ENCODE measurements around the gene WNT2. TPM values are rescaled to one million over a fixed set of nuclear protein-coding genes. Genes with fewer than 3 reads are reported as not detected.
"Not testable (repeated sequence)": the region's sequence is repeated elsewhere in the genome, so short reads cannot be mapped to it uniquely, and the experiment has no call there.

The WNT2 gene
- polyA plus RNA-seq, 1 donor = 2.1 TPM

DNA sequence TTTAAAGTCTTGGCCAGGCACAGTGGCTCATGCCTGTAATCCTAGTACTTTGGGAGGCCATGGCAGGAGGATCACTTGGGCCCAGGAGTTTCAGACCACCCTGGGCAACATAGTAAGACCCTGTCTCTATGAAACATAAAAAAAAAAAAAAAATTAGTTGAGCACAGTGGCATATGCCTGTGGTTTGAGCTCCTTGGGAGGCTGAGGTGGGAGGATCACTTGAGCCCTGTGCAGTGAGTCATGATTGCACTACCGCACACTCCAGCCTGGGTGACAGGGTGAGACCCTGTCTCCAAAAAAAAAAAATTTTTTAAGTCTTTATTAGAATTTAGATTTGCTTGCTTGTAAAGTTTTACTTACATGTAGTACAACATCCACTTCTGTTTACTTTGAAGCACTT, 14.0 kb downstream of the WNT2 start:
- DNase-seq (ENCODE audit: low read depth) = no peak

DNA sequence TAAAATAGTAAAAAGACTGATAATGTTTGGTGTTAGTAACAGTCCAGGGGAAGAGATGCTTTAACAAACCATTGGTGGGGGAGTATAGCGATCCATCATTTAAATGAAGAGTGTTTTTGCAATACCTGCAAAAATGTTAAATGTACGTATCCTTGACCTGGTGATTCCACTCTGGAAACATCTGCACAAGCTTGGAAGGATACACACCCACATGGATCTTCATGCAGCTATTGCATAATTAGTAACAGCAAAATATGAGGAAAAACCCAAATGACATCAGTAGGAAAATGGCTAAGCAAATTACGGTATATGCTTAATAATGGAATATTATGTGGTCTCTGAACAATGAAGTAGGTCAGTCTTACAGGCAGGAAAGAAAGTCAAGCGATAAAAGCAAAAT, 20.5 kb downstream of the WNT2 start:
- DNase-seq (ENCODE audit: low read depth) = no peak

DNA sequence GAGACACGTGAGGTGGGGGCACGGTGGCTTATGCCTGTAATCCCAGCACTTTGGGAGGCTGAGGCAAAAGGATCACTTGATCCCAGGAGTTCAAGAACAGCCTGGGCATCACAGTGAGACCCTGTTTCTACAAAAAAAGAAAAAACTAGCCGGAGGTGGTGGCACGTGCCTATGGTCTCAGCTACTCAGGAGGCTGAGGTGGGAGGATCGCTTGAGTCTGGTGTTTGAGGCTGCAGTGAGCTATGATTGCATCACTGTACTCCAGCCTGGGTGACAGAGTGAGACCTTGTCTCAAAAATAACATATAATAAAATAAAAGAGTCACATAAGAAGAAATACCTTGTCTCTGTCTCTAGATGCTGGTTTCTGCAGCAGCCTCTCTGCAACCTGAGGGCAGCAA, 22.4 kb downstream of the WNT2 start:
- not testable (repeated sequence) for DNase-seq (ENCODE audit: low read depth)

DNA sequence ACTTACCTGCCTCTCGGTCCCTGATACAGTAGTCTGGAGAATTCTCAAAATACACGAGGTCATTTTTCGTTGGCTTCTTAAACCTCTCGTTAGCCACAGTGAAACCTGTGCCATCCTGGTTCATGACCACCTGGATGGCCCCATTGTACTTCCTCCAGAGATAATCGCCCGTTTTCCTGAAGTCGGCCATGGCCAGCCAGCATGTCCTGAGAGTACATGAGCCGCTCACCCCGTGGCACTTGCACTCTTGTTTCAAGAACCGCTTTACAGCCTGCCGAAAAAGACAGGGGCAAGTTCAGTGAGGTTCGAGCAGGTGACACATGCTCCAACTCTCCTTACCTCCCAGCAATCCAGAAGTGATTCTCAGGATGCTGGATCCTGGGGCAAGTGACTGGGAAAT, 25.3 kb downstream of the WNT2 start:
- no peak for DNase-seq (ENCODE audit: low read depth)

DNA sequence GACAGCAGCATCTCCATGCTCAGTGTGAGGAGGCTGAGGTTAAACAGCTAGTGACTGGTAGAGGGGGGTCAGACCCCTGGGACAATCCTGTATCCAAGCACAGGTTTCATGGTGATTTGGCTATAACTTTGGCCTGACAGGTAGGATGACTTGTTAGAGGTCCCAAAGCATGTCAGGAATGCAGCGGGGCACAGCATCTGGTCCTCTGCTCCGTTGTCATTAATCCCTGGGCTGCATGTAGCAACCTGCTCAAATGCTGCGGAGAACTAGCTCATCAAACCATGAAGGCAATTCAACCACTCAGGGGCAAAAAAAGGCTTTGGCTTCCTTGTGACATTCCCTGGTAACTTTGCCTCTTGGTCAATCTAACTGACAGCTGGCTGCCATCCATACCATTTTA, 26.8 kb downstream of the WNT2 start:
- no peak for DNase-seq (ENCODE audit: low read depth)

DNA sequence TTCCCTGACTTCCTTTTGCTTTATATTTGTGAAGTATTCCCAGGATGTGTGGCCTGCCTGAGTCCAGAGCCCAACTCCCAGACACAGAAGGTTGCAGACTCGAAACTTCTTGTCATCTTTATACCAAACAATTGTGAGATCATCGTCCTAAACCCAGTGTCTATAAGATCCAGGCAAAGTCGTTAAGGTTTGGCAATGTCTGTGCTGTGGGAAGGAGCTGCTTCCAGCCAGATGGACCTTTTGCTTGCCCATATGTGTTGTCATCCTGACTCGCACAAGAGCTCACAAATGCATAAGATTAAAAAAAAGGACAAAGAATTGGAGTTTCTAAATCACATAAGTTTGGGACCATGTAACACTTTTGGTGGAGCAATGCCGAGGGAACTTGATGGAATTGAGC, 37.0 kb downstream of the WNT2 start:
- DNase-seq (ENCODE audit: low read depth) = no peak

DNA sequence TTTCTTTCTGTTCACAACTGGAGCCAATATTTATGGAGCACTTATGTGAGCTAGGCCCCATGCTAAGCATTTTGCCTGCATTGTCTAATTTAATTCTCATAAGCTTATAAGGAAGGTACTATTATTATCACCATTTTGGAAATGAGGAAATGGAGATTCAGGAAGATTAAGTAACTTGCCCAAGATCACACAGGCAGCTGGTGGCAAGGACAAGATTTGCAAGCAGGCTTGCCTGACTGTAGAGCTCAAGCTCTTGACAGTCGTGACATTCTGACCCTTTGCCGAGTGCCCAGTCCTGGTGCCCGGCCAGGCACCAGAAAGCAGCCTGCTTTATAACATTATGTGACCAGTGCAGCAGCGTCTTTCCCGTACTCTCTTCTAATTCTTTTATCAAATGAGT, 38.2 kb downstream of the WNT2 start:
- no peak for DNase-seq (ENCODE audit: low read depth)

DNA sequence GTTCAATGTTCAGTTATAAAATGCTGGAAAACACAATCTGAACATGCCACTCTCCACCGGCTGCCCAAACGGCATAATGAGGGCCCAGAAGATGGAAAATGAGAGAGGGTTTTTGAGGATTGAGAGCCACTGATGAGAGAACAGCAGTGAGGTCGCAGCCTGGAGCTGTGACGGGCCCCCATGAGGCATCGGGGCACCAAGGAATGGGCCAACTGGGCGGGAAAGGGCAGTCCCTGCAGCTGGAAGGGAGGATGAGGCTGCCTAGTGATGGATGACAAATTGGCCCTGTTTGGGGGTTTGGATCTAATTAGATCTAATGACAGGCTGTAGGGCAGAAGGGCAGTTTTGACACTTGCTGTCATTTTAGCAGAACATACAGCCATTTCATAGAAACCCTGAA, 39.1 kb downstream of the WNT2 start:
- no peak for DNase-seq (ENCODE audit: low read depth)

DNA sequence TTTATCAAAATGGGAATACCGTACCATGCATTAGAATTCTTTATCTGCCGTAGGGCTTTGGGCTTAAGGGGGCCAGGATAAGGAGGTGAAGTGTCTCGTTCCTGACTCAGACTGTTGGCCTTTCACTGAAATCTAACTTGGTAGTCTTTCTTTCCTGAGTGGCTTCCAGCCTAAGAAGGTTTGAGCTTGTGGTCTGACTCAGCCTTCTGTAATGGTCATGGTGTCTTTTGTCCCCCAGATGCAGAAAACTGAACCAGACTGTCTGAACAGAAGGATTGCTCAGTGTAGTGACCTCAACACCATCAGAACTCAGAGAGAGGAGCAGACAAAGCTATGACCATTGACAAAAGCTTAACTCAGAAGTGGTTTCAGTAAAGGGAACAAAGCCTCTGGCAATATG, 39.5 kb downstream of the WNT2 start:
- no peak for DNase-seq (ENCODE audit: low read depth)

DNA sequence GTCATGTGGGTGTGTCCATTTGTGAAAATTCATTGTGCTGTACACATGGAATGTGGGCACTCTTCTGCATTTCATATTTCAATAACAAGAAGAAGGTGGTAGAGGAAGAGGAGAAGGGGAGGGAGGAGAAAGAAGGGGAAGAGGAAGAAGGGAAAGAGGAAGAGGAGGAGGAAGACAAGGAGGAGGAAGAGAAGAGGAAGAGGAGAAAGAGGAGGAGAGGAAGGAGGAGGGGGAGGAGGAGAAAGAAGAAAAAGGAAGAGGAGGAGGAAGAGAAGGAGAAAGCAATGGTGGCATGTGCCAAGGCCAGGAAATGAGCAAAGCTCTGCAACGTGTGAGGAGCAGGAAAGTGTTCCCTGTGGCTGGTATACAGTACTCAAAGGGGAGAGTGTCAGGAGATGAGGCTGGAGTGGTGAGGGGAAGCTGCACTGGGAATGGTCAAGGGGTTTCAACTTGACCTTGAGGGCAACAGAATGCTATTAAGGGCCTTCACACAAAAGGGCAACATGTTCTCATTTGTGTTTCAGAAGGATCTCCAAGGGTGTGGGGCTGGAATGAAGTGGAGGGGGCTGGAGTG, 40.5 kb downstream of the WNT2 start:
- no peak for DNase-seq (ENCODE audit: low read depth)

DNA sequence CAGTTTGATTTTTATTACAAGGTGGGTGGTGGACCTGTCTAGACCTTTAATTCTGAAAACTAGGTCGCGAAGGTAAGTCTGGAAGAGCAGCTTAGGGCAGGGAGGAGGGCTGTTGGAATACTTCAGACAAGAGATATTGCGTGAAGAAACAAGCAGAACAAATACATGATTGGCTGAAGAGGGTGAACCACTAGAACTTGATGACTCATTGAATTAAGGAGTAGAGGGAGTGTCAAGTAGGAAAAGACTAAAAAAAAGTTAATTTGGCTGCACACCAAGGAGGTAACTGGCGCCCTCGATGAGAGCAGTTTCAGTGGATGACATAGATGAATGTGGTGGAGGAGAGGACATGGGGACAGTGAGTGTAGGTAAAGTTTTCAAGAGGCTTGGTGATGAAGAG, 41.3 kb downstream of the WNT2 start:
- no peak for DNase-seq (ENCODE audit: low read depth)

DNA sequence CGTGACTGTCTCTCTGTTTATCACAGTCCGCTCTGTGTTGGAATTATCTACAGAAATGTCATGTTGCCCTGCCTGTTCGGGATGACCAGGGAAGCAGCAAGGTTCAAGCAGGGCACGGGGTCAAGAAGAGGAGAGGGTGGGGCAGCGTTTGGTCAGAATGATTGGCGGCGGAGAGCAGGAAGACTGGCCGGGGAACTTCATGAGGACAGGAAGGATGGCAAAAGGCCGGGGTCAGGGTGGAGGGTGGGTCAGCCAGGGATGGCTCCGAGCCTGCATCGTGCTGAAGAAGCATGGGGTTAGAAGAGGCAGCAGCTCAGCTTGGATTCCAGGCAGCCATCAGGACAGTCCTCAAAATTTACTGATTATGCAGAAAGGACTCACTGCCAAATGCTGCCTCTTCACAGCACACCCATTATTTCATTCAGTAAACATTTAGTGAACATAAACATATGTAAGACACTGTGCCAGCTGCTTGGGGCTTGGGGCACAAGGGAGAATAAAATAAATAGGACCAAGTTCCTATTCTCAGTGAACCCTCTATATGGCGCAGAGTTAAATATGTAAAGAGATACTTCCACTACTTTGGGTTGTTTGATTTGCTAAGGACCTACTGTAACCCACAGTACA, 42.8 kb downstream of the WNT2 start:
- no peak for DNase-seq (ENCODE audit: low read depth)

DNA sequence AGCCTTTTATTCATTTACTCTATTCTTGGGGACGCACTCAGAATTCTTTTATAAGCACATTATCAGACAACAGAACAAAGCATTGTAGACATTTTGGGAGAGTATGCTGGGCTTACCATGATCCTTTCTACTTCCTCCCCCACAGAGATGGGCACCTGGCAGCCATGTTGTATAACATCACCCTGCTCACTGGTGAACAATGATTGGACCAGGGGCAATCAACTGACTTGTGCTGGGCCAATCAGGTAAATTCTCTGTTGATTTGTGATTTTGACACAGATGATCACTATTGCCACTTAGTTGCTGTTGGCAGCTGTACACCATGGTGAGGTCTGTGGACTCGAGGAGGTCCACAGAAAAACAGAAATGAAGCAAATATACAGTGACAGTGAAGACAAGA, 43.7 kb downstream of the WNT2 start:
- DNase-seq (ENCODE audit: low read depth) = no peak

DNA sequence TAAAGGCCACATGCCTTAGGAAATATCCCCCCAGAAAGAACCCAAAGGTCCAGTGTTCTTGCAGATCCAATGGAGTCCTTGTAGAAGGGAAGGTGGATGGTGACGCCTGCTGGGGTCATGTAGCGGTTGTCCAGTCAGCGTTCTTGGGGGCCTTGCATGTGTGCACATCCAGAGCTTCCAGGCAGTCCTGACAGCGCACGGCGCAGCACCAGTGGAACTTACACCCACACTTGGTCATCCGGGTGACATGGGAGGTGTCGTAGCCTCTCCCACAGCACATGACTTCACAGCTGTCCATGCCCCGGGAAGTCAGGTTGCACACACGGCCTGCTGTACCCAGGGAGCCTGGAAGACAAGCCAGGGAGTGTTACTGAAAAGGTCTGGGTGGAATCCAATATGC, 44.8 kb downstream of the WNT2 start:
- DNase-seq (ENCODE audit: low read depth) = no peak

DNA sequence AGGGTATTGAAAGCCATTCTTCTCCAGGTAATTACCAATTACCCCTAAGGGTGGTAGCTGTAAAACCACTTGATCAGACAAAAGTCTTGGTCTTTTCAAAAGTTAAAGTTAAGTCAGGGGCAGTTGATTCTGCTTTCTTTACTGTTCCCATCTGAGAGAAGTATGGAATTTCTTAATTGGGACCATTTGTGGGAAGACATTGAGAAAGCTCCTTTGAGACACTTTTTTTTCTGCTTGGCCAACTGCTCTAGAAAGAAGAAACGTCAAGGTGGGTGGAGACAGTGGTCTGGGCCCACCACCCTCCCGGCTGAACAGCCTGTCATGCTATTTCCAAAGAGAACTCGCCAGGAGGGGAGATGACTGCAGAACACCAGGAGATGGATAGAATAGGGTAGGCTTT, 45.3 kb downstream of the WNT2 start:
- DNase-seq (ENCODE audit: low read depth) = no peak

DNA sequence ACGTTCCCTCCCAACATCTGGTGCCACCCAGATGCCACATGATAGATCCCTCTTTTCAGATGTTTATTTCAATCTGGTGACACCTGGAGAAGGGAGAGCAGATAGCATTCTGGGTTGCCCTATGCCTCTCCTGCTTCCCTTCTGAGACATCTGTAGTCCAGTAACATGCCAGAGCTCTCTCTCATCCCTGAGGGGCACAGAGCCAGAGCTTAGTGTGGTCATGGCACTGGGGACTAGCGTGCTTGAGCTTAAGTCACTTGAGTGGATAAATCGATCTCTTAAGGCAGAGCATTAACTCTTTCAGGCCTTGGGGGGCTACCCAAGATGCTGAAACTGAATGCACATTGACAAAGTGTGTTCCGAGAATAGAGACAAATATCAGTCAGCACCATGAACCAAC, 47.9 kb downstream of the WNT2 start:
- DNase-seq (ENCODE audit: low read depth) = no peak

DNA sequence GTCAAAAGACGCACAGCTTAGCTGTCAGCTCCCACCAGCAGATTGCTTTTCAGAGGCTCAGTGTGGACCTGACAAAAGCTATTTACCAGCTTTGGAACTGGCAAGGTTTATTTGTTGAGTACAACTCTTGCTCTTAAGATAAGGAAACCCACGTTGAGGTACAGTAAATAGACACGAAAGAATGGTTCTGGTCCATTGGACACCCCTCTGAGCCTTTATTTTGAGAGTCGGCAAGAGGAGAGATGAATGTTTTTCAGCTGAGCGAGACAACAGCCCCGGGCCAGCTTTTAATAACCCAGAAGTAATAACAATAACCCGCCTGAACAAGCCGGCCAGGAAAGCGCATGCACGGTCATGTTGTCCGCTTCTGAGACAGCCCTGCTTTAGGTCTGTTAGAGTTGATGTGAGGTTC, 49.0 kb downstream of the WNT2 start:
- DNase-seq (ENCODE audit: low read depth) = no peak

DNA sequence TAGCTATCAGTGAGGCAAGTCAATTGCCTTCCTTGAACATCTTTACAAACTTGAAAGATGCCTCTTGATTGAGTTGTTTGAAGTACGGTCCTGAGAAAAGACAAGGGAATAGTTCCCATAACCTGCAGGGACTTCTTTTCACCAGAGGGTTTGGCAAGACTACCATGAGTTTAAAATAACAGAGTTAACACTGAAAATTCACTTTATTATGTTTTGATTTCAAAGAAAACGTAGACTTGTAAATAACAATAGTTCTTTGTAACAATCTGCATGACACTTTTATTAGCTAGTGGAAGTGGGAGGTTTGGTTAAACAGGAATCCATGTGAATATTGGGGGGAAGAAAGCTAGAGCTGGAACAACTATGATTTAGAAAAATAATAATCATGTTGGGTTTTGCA, 49.5 kb downstream of the WNT2 start:
- DNase-seq (ENCODE audit: low read depth) = no peak

DNA sequence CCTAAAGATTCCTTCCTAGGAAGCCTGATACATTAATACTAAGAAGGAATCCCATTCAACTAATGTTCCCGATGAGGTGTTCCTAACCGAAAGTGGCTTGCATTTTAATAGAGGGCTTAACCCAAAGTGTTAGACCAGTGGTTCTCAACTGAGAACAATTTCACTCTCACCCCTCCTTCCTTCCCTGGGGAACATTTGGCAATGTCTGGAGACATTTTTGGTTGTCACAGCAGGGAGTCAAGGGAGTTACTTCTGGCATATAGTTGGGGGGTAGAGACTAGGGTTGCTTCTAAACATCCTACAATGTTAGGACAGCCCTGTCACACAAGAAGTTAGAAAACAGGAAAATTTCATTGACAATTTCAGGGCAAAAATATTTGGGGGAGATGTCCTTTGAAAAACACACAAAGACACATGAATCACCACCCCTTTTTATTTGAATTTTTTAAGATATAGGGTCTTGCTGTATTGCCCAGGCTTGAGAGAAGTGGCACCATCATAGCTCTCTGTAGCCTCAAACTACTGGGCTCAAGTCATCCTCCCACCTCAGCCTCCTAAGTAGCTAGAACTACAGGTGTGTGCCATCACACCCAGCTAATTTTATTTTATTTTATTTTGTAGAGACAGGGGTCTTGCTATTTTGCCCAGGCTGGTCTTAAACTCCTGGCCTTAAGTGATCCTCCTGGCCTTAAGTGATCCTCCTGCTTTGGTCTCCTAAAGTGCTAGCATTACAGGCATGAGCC, 50.7 kb downstream of the WNT2 start:
- DNase-seq (ENCODE audit: low read depth) = no peak

DNA sequence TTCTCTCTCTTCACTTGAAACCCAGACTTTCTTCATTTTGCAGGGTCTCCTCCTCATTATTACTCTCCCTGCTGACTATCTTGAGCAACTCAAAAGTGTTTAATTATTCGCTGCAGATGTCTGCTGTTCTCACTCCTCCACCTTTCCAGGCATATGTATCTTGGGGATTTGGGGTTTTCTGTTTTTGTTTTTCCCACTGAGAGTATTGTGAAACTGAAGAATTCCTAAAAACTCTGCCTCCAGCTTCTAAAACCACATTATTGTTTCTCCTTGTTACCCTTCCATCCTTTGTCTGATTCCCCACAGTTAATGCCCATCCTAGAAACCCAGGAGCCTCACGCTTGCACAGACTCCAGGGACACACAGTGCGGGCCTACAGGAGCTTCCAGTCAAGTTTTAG, 51.3 kb downstream of the WNT2 start:
- DNase-seq (ENCODE audit: low read depth) = no peak

DNA sequence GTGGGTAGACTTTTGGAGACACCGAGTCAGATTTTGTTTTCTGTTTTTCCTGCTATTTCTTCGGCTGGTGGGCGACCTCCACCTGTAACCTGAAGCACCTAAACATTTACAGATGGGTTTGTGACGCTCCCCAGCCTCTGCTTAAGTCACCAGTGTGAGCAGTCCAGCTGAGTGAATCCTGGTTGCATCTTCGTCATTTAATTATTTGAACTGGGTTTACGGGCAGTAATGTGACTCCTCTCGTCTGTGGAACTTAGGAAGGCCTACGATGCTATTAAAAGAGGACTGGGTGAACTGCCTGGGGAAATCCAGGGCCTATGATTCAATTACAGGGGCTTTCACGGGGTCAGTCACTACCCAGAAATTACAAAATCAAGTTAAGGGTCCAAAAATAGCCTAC, 52.5 kb downstream of the WNT2 start:
- DNase-seq (ENCODE audit: low read depth) = no peak

DNA sequence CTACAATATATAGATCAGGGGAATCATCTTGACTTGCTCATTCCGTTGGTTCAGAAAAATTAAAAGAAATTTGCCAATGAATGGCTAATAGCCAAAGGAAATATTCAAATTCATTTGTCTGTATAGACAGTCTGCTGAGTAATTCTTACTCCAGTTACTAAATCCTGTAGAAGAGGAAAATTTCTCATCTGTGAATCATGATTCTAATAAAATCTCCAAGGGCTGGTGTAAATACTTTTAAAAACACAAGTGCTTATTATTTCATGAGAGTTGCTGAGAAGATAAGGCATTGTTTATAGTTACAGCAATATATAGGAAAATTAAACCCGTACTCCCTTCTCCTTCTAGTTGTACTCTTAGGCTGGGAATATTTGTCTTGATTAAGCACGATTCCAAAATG, 53.0 kb downstream of the WNT2 start:
- peak; percentile 19 for DNase-seq (ENCODE audit: low read depth)

DNA sequence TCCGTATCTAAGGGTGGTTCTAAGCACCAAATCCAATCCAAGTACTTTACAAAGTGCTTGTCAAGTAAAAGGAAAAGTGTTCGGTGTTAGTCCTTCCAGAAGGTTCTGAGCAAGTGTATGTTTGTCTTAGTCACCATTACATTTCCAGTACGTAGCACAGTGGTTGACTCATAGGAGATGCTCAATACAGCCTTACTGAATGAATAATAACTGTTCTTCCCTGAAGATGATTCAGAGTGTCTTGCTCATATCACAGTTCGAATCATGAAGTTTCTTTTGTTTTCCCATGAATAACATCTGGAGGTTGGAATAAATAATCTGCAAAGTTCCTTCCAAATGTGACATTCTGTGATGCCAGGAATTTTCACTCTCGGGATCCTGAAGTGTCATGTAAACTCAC, 53.4 kb downstream of the WNT2 start:
- DNase-seq (ENCODE audit: low read depth) = peak; percentile 13

DNA sequence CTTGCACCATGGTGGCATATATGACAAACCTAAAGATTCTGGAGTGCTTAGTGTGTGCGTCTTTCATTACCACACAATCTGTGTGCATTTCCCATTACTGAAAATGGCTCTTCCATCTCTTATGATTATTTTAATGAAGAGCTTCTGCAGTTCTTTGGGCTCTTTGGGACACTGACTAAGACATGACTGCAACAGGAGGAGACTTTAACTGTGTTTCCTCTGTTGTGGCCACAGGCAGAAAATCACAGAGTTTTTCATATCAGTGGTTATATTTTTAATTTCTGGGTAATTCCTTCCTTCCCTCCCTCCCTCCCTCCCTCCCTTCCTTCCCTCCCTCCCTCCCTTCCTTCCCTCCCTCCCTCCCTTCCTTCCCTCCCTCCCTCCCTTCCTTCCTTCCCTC, 58.1 kb downstream of the WNT2 start:
- no peak for DNase-seq (ENCODE audit: low read depth)

Data from forelimb muscle (tissue), 1 donor.